Activated CD4-positive, alpha-beta T cell treated with anti-CD3 and anti-CD28 coated beads for 36 hours (primary cell): ENCODE measurements around the gene SLC27A2. TPM values are rescaled to one million over a fixed set of nuclear protein-coding genes. Genes with fewer than 3 reads are reported as not detected.

Experiments used
- ATAC-seq: fragments of 200-7000 bp; cut with Tn5 transposase; one replicate; pipeline ENCODE4 v1.10.0; 2021; ENCODE audit warnings: mild to moderate bottlenecking, moderate library complexity
- CTCF ChIA-PET: fragments of 350-600 bp; sonication (Branson Sonifier 250); formaldehyde crosslinking; loops from one replicate; lab custom pipeline; 2021; ENCODE audit warnings: antibody characterized with exemption; lab: Charles Lee
- POLR2A ChIA-PET: fragments of 350-600 bp; sonication (Branson Sonifier 250); formaldehyde crosslinking; loops from one replicate; lab custom pipeline; 2021; ENCODE audit warnings: antibody characterized with exemption, inconsistent platforms; lab: Charles Lee
- DNase-seq: peaks from one replicate; pipeline ENCODE4 v3.0.0-alpha.2; 2020
- H3K27ac Mint-ChIP-seq: one replicate; pipeline ENCODE4 v1.8.0; 2021; ENCODE audit warnings: mixed read lengths
- H3K27me3 Mint-ChIP-seq: one replicate; pipeline ENCODE4 v1.8.0; 2021; ENCODE audit warnings: mixed read lengths
- H3K36me3 Mint-ChIP-seq: one replicate; pipeline ENCODE4 v1.8.0; 2021; ENCODE audit warnings: low read depth, mixed read lengths
- H3K4me1 Mint-ChIP-seq: one replicate; pipeline ENCODE4 v1.8.0; 2021; ENCODE audit warnings: mixed read lengths
- H3K4me3 Mint-ChIP-seq: one replicate; pipeline ENCODE4 v1.8.0; 2021; ENCODE audit warnings: mild to moderate bottlenecking, moderate library complexity, mixed read lengths
- H3K9me3 Mint-ChIP-seq: one replicate; pipeline ENCODE4 v1.8.0; 2021; ENCODE audit warnings: low read depth, mixed read lengths
- intact Hi-C, 2 experiments: fragments of 100-400 bp; cut with DNase I in 1 of 2; cut with micrococcal nuclease in 1 of 2; formaldehyde crosslinking; loops; one replicate each; pipeline versions ENCODE4 v1.14.2 to v1.15.1; 2022 to 2024; cut with DNase I, micrococcal nuclease
- total RNA-seq, 2 experiments: library from RNA; stranded (reverse); gene quantifications; one replicate each; pipeline ENCODE4 v1.2.3, GENCODE V29; 2021

The SLC27A2 gene
- total RNA-seq, 2 experiments from 2014 or later = 20.7 to 22.1 TPM

DNA sequence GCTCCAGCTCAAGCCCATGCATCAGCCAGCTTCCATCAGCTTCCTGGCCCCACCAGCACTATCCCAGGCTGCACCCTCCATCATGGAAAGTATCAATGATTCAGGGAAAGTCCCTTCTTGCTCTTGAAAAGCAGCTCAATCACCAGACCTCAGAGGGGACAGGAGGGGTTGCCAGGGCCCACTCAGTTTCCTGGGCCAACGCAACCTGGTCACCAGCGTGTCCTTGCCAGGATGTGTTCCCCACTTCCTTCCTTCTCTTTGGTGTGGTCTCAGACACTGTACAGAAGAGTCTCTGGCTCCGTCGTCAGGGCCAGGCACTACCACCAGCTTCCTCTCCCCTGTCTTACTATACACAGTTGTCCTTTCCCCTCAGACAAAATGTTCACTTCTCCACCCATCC, 80.5 kb downstream of the SLC27A2 start:
- peak; percentile 72 for DNase-seq
- H3K4me1 Mint-ChIP-seq = peaks cover 62% of the 10 kb centered on the region
- ChIA-PET POLR2A (interaction anchor here (1.1 to 3.4 kb wide), 2 partner anchors 13 to 83 kb away, joined by 3 to 34 read pairs; no protein-coding TSS in a partner anchor), CTCF (interaction anchor here (0.8 to 4.8 kb wide), 4 partner anchors 11 to 46 kb away, joined by 3 to 32 read pairs (median 3); no protein-coding TSS in a partner anchor)
- no peak overlapping the region for H3K4me3 Mint-ChIP-seq
- no peaks in the 10 kb centered on the region for H3K36me3 Mint-ChIP-seq
- ATAC-seq = peak; percentile 59
- intact Hi-C loops = loop anchor here (1.0 to 5.0 kb wide), 5 partner anchors 13 to 1335 kb away; partner anchors contain the start of gene SPPL2A (in 1 of the 2)
- peaks cover 5% of the 10 kb centered on the region for H3K9me3 Mint-ChIP-seq
- peaks cover 5% of the 10 kb centered on the region for H3K27me3 Mint-ChIP-seq
- H3K27ac Mint-ChIP-seq = peak overlapping the region; percentile 95

DNA sequence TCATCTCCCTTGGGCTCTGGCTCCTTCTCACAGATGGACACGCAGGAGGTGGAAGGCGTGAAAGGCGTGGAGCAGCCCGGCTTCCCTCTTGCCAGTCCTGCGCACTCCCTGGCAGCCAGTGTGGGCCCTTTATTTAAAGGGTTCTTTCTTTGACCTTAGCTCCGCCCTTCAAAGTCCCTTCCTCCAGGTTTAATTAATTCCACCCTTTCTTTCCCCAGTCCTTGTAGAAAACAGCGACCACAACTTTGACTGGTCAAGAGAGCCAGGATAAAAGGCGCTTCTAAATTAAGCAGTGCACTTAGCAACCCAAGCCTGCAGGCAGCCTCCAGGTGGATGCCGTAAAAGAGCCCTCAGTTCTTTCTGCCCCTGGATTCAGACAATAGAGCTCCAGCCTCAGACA, 83.6 kb downstream of the SLC27A2 start, which contains the start of gene HDC:
Gene HDC, minus strand, starts transcription at position 107 of the 400 bp plus-strand sequence. Its CDS starts 103 bp downstream, at position 4.
- POLR2A ChIA-PET = no interaction called here
- ATAC-seq = no peak
- peaks cover 38% of the 10 kb centered on the region for H3K4me1 Mint-ChIP-seq
- H3K27me3 Mint-ChIP-seq = peaks cover 5% of the 10 kb centered on the region
- H3K9me3 Mint-ChIP-seq = peaks cover 5% of the 10 kb centered on the region
- no peaks in the 10 kb centered on the region for H3K36me3 Mint-ChIP-seq
- no peak for DNase-seq
- no peak within 1 kb of the TSS for H3K4me3 Mint-ChIP-seq
- CTCF ChIA-PET = interaction anchor here (0.7 to 0.8 kb wide), 2 partner anchors 16 to 31 kb away, joined by 3 to 4 read pairs; no protein-coding TSS in a partner anchor
- intact Hi-C loops = no loop called here
- H3K27ac Mint-ChIP-seq = no peak within 1 kb of the TSS

DNA sequence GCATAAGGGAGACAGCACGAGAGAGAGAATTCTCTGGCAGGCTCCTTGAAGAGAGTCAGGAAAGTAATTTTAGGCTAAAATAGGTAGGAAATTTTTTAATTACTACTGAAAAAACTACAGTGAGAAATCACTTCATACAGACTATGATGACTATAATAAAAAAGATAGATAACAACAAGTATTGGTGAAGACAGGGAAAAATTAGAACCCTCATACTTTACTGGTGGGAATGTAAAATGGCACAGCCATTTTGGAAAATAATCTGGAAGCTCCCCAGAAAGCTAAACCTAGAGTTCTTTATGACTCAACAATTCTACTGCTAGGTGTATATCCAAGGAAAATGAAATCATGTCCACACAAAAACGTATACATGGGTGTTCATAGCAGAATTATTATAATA, 85.6 kb downstream of the SLC27A2 start:
- ChIA-PET POLR2A (no interaction called here), CTCF (no interaction called here)
- Mint-ChIP-seq H3K36me3 (no peaks in the 10 kb centered on the region), H3K4me1 (peaks cover 19% of the 10 kb centered on the region), H3K27me3 (peaks cover 5% of the 10 kb centered on the region), H3K4me3 (no peak overlapping the region), H3K9me3 (peaks cover 5% of the 10 kb centered on the region), H3K27ac (no peak overlapping the region)
- ATAC-seq (no peak), DNase-seq (no peak)
- intact Hi-C loops = no loop called here

DNA sequence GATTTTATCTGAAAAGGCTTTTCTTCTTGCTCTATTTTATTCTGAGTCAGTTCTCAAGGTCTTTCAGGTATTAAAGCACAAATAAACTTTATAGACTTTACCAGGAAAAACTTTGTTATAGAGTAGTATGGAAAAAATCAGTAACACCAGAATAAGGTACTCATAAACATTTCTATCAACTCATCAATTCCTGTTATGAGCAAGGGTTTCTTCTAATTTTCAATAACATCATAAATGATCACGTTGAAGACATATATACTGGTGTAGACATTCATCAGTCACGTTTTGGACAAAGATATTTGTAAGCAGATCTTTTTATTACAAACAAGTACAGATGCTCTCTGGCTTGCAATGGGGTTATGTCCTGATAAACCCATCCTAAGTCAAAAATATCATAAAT, 93.1 kb downstream of the SLC27A2 start:
- Mint-ChIP-seq H3K4me1 (peaks cover 23% of the 10 kb centered on the region), H3K36me3 (peaks cover 13% of the 10 kb centered on the region), H3K27ac (peak overlapping the region; percentile 37), H3K9me3 (no peaks in the 10 kb centered on the region), H3K27me3 (no peaks in the 10 kb centered on the region), H3K4me3 (no peak overlapping the region)
- ChIA-PET POLR2A (no interaction called here), CTCF (interaction anchor here (1.0 kb wide), 1 partner anchor 41 kb away, joined by 3 read pairs; no protein-coding TSS in a partner anchor)
- ATAC-seq = peak; percentile 69
- no peak for DNase-seq
- intact Hi-C loops = loop anchor here in 1 of 2 experiments (1.0 to 2.0 kb wide), 2 partner anchors 13 to 26 kb away; no protein-coding TSS in a partner anchor

DNA sequence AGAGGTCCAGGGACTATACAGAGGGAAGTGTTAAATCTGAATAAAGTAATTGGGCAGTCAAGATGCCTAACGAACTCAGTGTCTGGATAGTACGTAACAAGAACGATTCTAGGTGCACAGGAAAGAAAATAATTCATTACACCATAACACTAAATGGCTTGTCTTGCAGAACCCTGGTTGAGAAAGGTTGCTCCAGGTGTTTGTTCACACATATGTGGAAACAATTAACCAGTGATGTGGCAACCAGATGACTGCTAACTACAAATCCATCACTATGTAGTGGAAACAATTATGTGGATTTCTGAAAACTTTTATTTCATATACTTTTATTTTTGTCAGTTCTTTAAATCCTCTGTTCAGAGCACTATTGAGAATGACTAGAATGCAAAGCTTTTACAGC, 93.9 kb downstream of the SLC27A2 start:
- ChIA-PET CTCF (interaction anchor here (0.8 to 1.2 kb wide), 2 partner anchors 15 to 40 kb away, joined by 3 read pairs; no protein-coding TSS in a partner anchor), POLR2A (no interaction called here)
- Mint-ChIP-seq H3K9me3 (no peaks in the 10 kb centered on the region), H3K27me3 (no peaks in the 10 kb centered on the region), H3K36me3 (peaks cover 19% of the 10 kb centered on the region), H3K4me3 (no peak overlapping the region), H3K4me1 (peaks cover 23% of the 10 kb centered on the region), H3K27ac (peak overlapping the region; percentile 41)
- intact Hi-C loops = loop anchor here in 1 of 2 experiments (1.0 to 2.0 kb wide), 2 partner anchors 14 to 27 kb away; no protein-coding TSS in a partner anchor
- ATAC-seq (peak; percentile 65), DNase-seq (no peak)

DNA sequence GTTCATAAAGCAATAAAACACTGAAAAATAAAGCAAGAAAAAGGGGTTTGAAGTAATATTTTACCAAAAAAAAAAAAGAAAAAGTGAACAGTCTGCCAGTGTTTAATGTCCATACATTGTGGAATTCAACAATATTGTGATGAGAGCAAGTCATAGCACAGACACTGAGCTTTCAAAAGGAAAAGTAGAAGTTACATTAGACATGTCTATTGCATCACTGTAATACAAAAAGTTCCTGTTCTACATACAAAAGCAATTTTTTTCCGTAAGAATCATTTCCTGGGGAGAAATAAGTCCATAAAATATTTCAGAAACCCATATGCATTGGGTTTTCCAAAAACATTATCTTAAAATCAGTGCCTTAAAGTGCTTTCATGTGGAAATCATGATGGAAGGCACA, 95.4 kb downstream of the SLC27A2 start:
- peaks cover 23% of the 10 kb centered on the region for H3K4me1 Mint-ChIP-seq
- no peak overlapping the region for H3K27ac Mint-ChIP-seq
- CTCF ChIA-PET = interaction anchor here (1.6 kb wide), 1 partner anchor 9 kb away, joined by 7 read pairs; no protein-coding TSS in a partner anchor
- H3K9me3 Mint-ChIP-seq = no peaks in the 10 kb centered on the region
- no peaks in the 10 kb centered on the region for H3K27me3 Mint-ChIP-seq
- ATAC-seq = no peak
- no peak overlapping the region for H3K4me3 Mint-ChIP-seq
- POLR2A ChIA-PET = no interaction called here
- intact Hi-C loops = no loop called here
- H3K36me3 Mint-ChIP-seq = peaks cover 19% of the 10 kb centered on the region
- no peak for DNase-seq

DNA sequence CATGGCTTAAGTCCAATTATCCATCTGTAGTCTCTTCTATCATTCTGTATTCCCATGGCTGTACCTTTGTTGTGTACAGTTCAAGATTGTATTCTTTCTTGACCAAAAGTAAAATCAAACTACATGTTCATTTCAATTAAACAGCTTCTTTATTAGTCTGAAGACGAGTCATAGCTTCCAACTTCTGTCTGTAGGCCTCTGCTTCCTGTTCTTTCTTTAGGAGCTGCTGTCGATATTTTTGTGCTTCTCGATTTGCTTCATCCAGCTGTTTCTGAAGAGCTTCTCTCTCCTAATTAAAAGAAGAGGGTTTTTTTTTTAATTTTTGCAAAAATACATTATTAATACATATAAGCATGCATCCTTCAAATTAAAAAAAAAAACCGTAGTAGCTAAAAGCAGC, 96.5 kb downstream of the SLC27A2 start:
- intact Hi-C loops = no loop called here
- ChIA-PET POLR2A (interaction anchor here (0.7 kb wide), 1 partner anchor 1508 kb away, joined by 4 read pairs; no protein-coding TSS in a partner anchor), CTCF (interaction anchor here (0.7 to 1.6 kb wide), 6 partner anchors 10 to 624 kb away, joined by 3 to 7 read pairs (median 5); no protein-coding TSS in a partner anchor)
- H3K4me1 Mint-ChIP-seq = peaks cover 23% of the 10 kb centered on the region
- H3K4me3 Mint-ChIP-seq = no peak overlapping the region
- DNase-seq = no peak
- no peaks in the 10 kb centered on the region for H3K27me3 Mint-ChIP-seq
- no peaks in the 10 kb centered on the region for H3K9me3 Mint-ChIP-seq
- ATAC-seq = no peak
- peaks cover 19% of the 10 kb centered on the region for H3K36me3 Mint-ChIP-seq
- H3K27ac Mint-ChIP-seq = peak overlapping the region; percentile 34

DNA sequence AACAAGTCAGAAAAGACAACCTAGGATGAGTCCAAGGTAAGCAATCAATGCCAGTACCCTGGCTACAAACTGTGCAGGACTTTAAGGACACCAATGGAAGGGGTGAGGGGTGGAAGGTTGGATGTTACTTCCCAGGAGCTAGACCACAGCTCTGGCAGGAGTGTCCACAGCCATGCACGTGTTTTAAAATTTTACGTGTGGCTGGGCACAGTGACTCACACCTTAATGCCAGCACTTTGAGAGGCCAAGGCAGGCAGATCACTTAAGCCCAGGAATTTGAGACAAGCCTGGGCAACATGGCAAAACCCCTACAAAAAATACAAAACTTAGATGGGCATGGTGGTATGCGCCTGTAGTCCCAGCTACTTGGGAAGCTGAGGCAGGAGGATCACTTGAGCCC, 98.3 kb downstream of the SLC27A2 start:
- peaks cover 20% of the 10 kb centered on the region for H3K36me3 Mint-ChIP-seq
- H3K27ac Mint-ChIP-seq = peak overlapping the region; percentile 74
- ATAC-seq (no peak), DNase-seq (no peak)
- peaks cover 19% of the 10 kb centered on the region for H3K4me1 Mint-ChIP-seq
- POLR2A ChIA-PET = no interaction called here
- intact Hi-C loops = no loop called here
- H3K4me3 Mint-ChIP-seq = no peak overlapping the region
- H3K9me3 Mint-ChIP-seq = no peaks in the 10 kb centered on the region
- CTCF ChIA-PET = no interaction called here
- H3K27me3 Mint-ChIP-seq = no peaks in the 10 kb centered on the region

DNA sequence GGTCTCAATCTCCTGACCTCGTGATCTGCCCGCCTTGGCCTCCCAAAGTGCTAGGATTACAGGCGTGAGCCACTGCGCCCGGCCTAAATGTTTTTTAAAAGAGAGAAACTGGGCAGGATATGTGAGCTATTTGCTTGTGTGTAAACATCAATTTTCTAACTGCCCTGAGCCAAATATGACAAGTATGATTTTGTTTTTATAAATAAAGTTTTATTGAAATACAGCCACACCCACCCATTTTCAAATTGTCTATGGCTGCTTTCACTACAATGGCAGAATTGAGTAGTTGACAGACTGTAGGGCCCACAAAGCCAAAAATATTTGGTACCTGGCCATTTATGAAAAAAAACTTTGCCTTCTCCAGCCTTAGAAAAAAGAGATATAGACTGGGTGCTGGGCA, 99.4 kb downstream of the SLC27A2 start:
- H3K27ac Mint-ChIP-seq = no peak overlapping the region
- H3K9me3 Mint-ChIP-seq = no peaks in the 10 kb centered on the region
- intact Hi-C loops = no loop called here
- DNase-seq (no peak), ATAC-seq (no peak)
- H3K27me3 Mint-ChIP-seq = no peaks in the 10 kb centered on the region
- H3K4me3 Mint-ChIP-seq = no peak overlapping the region
- H3K36me3 Mint-ChIP-seq = peaks cover 19% of the 10 kb centered on the region
- H3K4me1 Mint-ChIP-seq = peaks cover 8% of the 10 kb centered on the region
- ChIA-PET POLR2A (interaction anchor here (0.7 kb wide), 1 partner anchor 31 kb away, joined by 5 read pairs; no protein-coding TSS in a partner anchor), CTCF (no interaction called here)

Other genes with a start within 250 kb of the SLC27A2 start
- gene ATP8B4, start 63.0 kb upstream of the SLC27A2 start, total RNA-seq = 1 to 10 TPM; 5.0 to 5.1 TPM
- under 1 TPM; 0.18 to 0.32 TPM for gene HDC, start 83.5 kb downstream of the SLC27A2 start, total RNA-seq
- gene GABPB1, start 173.0 kb downstream of the SLC27A2 start, total RNA-seq = 10 to 100 TPM; 46.3 to 53.4 TPM
- gene USP8, start 242.2 kb downstream of the SLC27A2 start, total RNA-seq = 10 to 100 TPM; 39.8 to 45.3 TPM